GM19372 (cell line): ENCODE measurements around the gene MST1R.

Experiments used
- ATAC-seq: cut with Tn5 transposase; IDR thresholded peaks from one replicate; pipeline ENCODE4 v1.9.1; 2021; ENCODE audit warnings: mild to moderate bottlenecking, low read depth, moderate library complexity; ENCODE audit not compliant: unreplicated experiment

Gene MST1R

GRCh38 chr3:49879721-49880120 is 24.0 kb downstream of the MST1R start:
- ATAC-seq, result no peak

- ATAC-seq, result no peak
Measured at GRCh38 chr3:49878686-49879085, 25.0 kb downstream of the MST1R start.

GRCh38 chr3:49877716-49878115 is 26.0 kb downstream of the MST1R start:
- no peak for ATAC-seq

GRCh38 chr3:49876567-49876966 is 27.1 kb downstream of the MST1R start:
- no peak for ATAC-seq

- ATAC-seq, result no peak
Measured at GRCh38 chr3:49873623-49874022, 30.1 kb downstream of the MST1R start.

- ATAC-seq, result no peak
Measured at GRCh38 chr3:49872801-49873281, 30.8 kb downstream of the MST1R start.

- ATAC-seq, result no peak
Measured at GRCh38 chr3:49871531-49872153, 32.0 kb downstream of the MST1R start.

- ATAC-seq, result no peak
Measured at GRCh38 chr3:49869525-49870126, 34.0 kb downstream of the MST1R start, which contains the start of gene CAMKV. CAMKV (minus strand) TSS chr3:49869906; CDS start chr3:49862388, 7,518 bp downstream.

GRCh38 chr3:49868862-49869466 is 34.7 kb downstream of the MST1R start:
- no peak for ATAC-seq

- ATAC-seq, result no peak
Measured at GRCh38 chr3:49867871-49868321, 35.8 kb downstream of the MST1R start.

- no peak for ATAC-seq
Measured at GRCh38 chr3:49867400-49867799, 36.3 kb downstream of the MST1R start.

GRCh38 chr3:49865198-49865784 is 38.4 kb downstream of the MST1R start:
- no peak for ATAC-seq

- no peak for ATAC-seq
Measured at GRCh38 chr3:49864505-49864904, 39.2 kb downstream of the MST1R start.

GRCh38 chr3:49859576-49860305 is 43.9 kb downstream of the MST1R start:
- ATAC-seq, result no peak

- peak; percentile 96 for ATAC-seq
Measured at GRCh38 chr3:49856181-49857005, 47.3 kb downstream of the MST1R start, which contains the start of gene TRAIP. TRAIP (minus strand) TSS chr3:49856564; CDS start chr3:49856453, 111 bp downstream.

GRCh38 chr3:49855662-49856061 is 48.0 kb downstream of the MST1R start:
- no peak for ATAC-seq

- ATAC-seq, result no peak
Measured at GRCh38 chr3:49845694-49846093, 58.0 kb downstream of the MST1R start.

- no peak for ATAC-seq
Measured at GRCh38 chr3:49844464-49845183, 59.0 kb downstream of the MST1R start.
